Activated CD4-positive, alpha-beta memory T cell treated with anti-CD3 and anti-CD28 coated beads, Interleukin-2, amount 10 ng/mL, durations not matched to agents 7 days and 5 days (primary cell): ENCODE data around the gene SUPV3L1. TPM values are rescaled to one million over a fixed set of nuclear protein-coding genes. Genes with fewer than 3 reads are reported as not detected.
"Not testable (repeated sequence)": the region's sequence is repeated elsewhere in the genome, so short reads cannot be mapped to it uniquely, and the experiment has no call there.

ENCODE experiments used
- CTCF ChIA-PET: fragments of 350-600 bp; sonication (Branson Sonifier 250); formaldehyde crosslinking; loops from one replicate; lab custom pipeline; 2021; ENCODE audit warnings: antibody characterized with exemption, inconsistent platforms; lab: Charles Lee
- POLR2A ChIA-PET: fragments of 350-600 bp; sonication (Branson Sonifier 250); formaldehyde crosslinking; loops from one replicate; lab custom pipeline; 2021; ENCODE audit warnings: antibody characterized with exemption; lab: Charles Lee
- DNase-seq: peaks from one replicate; pipeline ENCODE4 v3.0.0-alpha.2; 2020
- H3K27ac Mint-ChIP-seq: one replicate; pipeline ENCODE4 v1.8.0; 2021; ENCODE audit warnings: mild to moderate bottlenecking, mixed read lengths
- H3K27me3 Mint-ChIP-seq: one replicate; pipeline ENCODE4 v1.8.0; 2021; ENCODE audit warnings: mixed read lengths
- H3K36me3 Mint-ChIP-seq: one replicate; pipeline ENCODE4 v1.8.0; 2021; ENCODE audit warnings: low read depth, mixed read lengths
- H3K4me1 Mint-ChIP-seq: one replicate; pipeline ENCODE4 v1.8.0; 2021; ENCODE audit warnings: mixed read lengths
- H3K4me3 Mint-ChIP-seq: one replicate; pipeline ENCODE4 v1.8.0; 2021; ENCODE audit warnings: mild to moderate bottlenecking, mixed read lengths
- H3K9me3 Mint-ChIP-seq: one replicate; pipeline ENCODE4 v1.8.0; 2021; ENCODE audit warnings: mixed read lengths
- total RNA-seq, 2 experiments: library from RNA; stranded (reverse); gene quantifications; one replicate each; pipeline ENCODE4 v1.2.3, GENCODE V29; 2021

The SUPV3L1 gene
- total RNA-seq, 2 experiments from 2014 or later, result 34.6 to 39.1 TPM

GRCh38 chr10:69247313-69247710 lies 67.3 kb downstream of the SUPV3L1 start:
- Mint-ChIP-seq H3K9me3 (no peaks in the 10 kb centered on the region), H3K4me1 (peaks cover 6% of the 10 kb centered on the region), H3K27ac (no peak overlapping the region), H3K36me3 (no peaks in the 10 kb centered on the region), H3K27me3 (no peaks in the 10 kb centered on the region), H3K4me3 (no peak overlapping the region)
- POLR2A ChIA-PET, result no interaction called here
- CTCF ChIA-PET, result interaction anchor here (1.9 kb wide), 1 partner anchor 10 kb away, joined by 7 read pairs; no protein-coding TSS in a partner anchor
- DNase-seq, result no peak

- no peaks in the 10 kb centered on the region for H3K4me1 Mint-ChIP-seq
- no peaks in the 10 kb centered on the region for H3K9me3 Mint-ChIP-seq
- H3K27me3 Mint-ChIP-seq, result no peaks in the 10 kb centered on the region
- ChIA-PET POLR2A (no interaction called here), CTCF (no interaction called here)
- no peak overlapping the region for H3K4me3 Mint-ChIP-seq
- DNase-seq, result no peak
- H3K36me3 Mint-ChIP-seq, result no peaks in the 10 kb centered on the region
- no peak overlapping the region for H3K27ac Mint-ChIP-seq
Measured at GRCh38 chr10:69248117-69248730, 68.2 kb downstream of the SUPV3L1 start.

- H3K4me3 Mint-ChIP-seq, result no peak overlapping the region
- no peaks in the 10 kb centered on the region for H3K27me3 Mint-ChIP-seq
- ChIA-PET CTCF (no interaction called here), POLR2A (no interaction called here)
- DNase-seq, result no peak
- no peaks in the 10 kb centered on the region for H3K9me3 Mint-ChIP-seq
- no peak overlapping the region for H3K27ac Mint-ChIP-seq
- no peaks in the 10 kb centered on the region for H3K36me3 Mint-ChIP-seq
- no peaks in the 10 kb centered on the region for H3K4me1 Mint-ChIP-seq
Measured at GRCh38 chr10:69250041-69250440, 70.0 kb downstream of the SUPV3L1 start.

GRCh38 chr10:69251417-69251816 lies 71.4 kb downstream of the SUPV3L1 start:
- POLR2A ChIA-PET, result not testable (repeated sequence)
- CTCF ChIA-PET, result interaction anchor here (0.7 kb wide), 1 partner anchor 14 kb away, joined by 3 read pairs; no protein-coding TSS in a partner anchor

GRCh38 chr10:69253171-69253570 lies 73.1 kb downstream of the SUPV3L1 start:
- no peak overlapping the region for H3K27ac Mint-ChIP-seq
- H3K36me3 Mint-ChIP-seq, result no peaks in the 10 kb centered on the region
- H3K9me3 Mint-ChIP-seq, result no peaks in the 10 kb centered on the region
- no peaks in the 10 kb centered on the region for H3K4me1 Mint-ChIP-seq
- no peak for DNase-seq
- ChIA-PET POLR2A (interaction anchor here (1.7 kb wide), 1 partner anchor 24 kb away, joined by 4 read pairs; no protein-coding TSS in a partner anchor), CTCF (interaction anchor here (1.0 to 1.4 kb wide), 3 partner anchors 13 to 139 kb away, joined by 3 read pairs; no protein-coding TSS in a partner anchor)
- H3K4me3 Mint-ChIP-seq, result no peak overlapping the region
- H3K27me3 Mint-ChIP-seq, result no peaks in the 10 kb centered on the region

More at GRCh38 chr10:69251417-69251816, 71.4 kb downstream of the SUPV3L1 start:
- H3K4me3 Mint-ChIP-seq, H3K27ac Mint-ChIP-seq, DNase-seq, H3K4me1 Mint-ChIP-seq, H3K9me3 Mint-ChIP-seq, H3K27me3 Mint-ChIP-seq, H3K36me3 Mint-ChIP-seq: not testable (repeated sequence)

- H3K27me3 Mint-ChIP-seq, result no peaks in the 10 kb centered on the region
- H3K36me3 Mint-ChIP-seq, result peaks cover 4% of the 10 kb centered on the region
- no peak overlapping the region for H3K4me3 Mint-ChIP-seq
- H3K4me1 Mint-ChIP-seq, result no peaks in the 10 kb centered on the region
- CTCF ChIA-PET, result no interaction called here
- no peaks in the 10 kb centered on the region for H3K9me3 Mint-ChIP-seq
- POLR2A ChIA-PET, result no interaction called here
- DNase-seq, result no peak
- H3K27ac Mint-ChIP-seq, result no peak overlapping the region
Measured at GRCh38 chr10:69254877-69255276, 74.8 kb downstream of the SUPV3L1 start.

Other genes starting within 250 kb of the SUPV3L1 start
- 10 to 100 TPM; 82.3 to 82.7 TPM for gene DDX21, start 224.1 kb upstream of the SUPV3L1 start, total RNA-seq
- gene KIFBP, start 191.4 kb upstream of the SUPV3L1 start, total RNA-seq, result 10 to 100 TPM; 16.4 to 18.3 TPM
- gene SRGN, start 92.1 kb upstream of the SUPV3L1 start, total RNA-seq, result 100 to 1,000 TPM; 468 to 474 TPM
- 10 to 100 TPM; 57.1 to 63.4 TPM for gene VPS26A, start 56.1 kb upstream of the SUPV3L1 start, total RNA-seq
- 1 to 10 TPM; 4.1 to 4.2 TPM for gene HKDC1, start 40.1 kb downstream of the SUPV3L1 start, total RNA-seq
- 100 to 1,000 TPM; 142 to 146 TPM for gene HK1, start 98.3 kb downstream of the SUPV3L1 start, total RNA-seq
- not detected for gene TACR2, start 236.7 kb downstream of the SUPV3L1 start, total RNA-seq